Stimulated activated CD4-positive, alpha-beta T cell treated with anti-CD3 and anti-CD28 coated beads, Interleukin-15, amount 100 ng/mL, for 1 hour (primary cell): ENCODE measurements around the gene GPD1.

Source experiments
- DNase-seq, 2 donors: peaks; one replicate each; pipeline ENCODE4 v3.0.0-alpha.2; 2020; ENCODE audit warnings: low read depth in 1 of 2, low spot score in 1 of 2

GPD1 gene

GRCh38 chr12:50099302-50100008 is 4.4 kb upstream of the GPD1 start:
- DNase-seq = no peak

DNA sequence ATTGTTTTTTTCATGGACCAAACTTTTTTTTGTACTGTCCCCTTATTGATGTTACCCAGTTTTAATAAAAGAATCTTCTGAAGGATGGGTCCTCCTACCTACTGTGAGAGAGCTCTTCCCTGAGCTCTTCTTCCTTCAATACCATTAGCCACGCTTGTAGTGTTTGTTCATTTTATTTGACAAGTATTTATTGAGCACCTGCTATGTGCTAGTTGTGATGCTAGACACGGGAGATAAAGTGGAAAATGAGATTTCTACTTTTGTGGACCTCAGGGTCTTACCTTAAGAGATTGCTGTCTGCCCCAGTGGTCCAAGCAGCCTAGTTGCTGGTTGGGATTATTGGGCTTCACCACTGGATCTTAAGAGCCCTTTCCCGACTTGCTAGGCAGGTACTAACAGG is 3.2 kb upstream of the GPD1 start:
- DNase-seq = no peak

GRCh38 chr12:50101663-50102062 is 2.1 kb upstream of the GPD1 start:
- DNase-seq = no peak

DNA sequence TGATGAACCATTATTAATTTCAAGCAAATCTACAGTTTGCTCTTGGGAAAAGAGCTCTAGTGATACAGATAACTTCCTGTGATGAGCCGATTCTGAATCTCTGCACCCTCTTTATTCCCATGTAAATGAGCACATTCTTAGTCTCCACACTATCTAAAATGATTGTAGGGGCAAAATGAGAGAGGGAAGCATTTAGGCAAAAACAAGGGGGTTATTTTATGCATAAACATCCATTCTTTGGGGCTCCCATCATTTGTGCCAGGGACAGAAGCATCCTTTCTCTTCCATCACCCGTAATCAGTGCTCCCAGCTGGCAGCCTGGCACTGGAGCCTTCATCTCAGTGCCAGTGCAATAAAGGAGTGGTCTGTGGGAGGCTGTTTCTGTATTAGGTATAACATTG is 1.7 kb upstream of the GPD1 start:
- DNase-seq = no peak

- DNase-seq = no peak
Measured at GRCh38 chr12:50102646-50103309, 1.0 kb upstream of the GPD1 start.

DNA sequence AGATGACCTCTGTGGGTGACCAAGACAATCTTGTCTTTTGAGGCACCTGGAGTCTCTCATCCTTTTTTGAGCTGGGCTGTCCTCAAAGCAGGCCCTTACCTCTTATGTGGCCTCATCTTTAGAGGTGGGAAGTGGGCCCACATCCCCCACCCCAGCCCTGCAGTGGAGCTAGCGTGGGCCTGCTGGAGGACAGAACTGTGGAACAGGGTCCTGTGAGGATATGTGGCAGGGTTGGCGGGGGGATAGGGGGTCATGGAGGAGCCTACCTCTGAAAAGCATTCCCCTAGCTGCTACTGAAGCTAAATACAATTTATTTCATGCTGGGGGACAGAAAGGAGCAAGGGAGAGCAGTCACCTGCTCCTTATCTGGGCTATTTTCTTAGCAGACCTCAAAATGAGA is 457 bp upstream of the GPD1 start:
- no peak for DNase-seq

DNA sequence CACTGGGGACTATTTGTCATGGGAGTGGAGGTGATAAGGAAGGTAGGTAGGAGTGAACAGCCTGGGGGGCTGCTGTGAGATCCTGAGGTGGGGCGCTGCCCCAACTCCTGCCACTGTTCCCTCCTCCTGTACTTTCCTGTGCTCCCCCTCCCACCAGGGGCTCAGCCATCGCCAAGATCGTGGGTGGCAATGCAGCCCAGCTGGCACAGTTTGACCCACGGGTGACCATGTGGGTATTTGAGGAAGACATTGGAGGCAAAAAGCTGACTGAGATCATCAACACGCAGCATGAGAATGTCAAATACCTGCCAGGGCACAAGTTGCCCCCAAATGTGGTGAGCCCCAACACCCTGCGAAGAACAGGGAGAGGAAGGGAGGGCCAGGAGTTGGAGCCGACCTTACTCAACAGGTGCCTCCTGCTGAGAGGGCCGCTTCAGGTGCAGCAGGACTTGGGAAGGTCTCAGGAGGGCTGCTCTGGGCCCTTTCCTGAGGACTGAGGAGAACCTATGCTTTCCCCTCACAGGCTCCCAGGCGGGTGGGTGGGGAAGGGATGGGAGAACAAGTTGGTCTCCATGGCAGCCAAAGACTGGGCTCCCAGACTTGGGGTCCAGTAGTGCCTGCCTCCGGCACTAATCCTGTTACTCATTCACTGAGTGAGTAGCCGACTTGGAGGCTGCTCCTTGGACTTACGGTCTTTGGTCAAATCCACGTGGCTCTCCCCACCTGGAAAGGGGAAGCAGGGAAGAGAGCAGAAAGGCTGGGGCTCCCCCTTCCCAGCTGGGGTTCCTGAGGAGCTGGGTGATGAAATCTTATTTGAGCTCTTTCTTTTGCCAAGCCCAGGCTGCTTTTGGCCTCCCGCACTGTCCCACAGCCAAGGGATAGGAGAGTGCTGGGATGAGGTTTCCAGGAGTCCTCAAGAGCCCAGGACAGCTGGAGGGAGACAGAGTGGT is 884 bp downstream of the GPD1 start:
- DNase-seq = no peak

DNA sequence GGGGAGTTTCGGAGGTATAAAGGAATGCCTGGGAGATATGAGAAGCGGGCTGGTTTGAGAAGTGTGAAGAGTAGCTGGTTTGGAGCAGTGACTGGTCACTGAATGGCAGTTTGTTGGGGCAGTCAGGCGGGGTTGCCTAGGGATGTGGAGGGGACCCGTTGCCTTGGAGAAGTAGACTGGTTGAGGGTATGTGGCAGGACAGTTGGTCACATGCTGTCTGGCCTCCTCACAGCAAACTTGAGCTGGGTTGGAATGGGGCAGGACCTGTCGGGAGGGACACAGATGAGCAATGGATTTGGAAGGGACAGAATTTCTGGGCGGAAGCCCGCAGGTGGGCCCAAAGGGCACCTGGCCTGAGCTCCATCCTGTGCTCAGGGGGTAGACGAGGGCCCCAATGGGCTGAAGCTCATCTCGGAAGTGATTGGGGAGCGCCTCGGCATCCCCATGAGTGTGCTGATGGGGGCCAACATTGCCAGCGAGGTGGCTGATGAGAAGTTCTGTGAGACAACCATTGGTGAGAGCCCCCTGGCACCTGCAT is 2.2 kb downstream of the GPD1 start:
- DNase-seq = no peak

- DNase-seq = no peak
Measured at GRCh38 chr12:50106907-50107306, 3.1 kb downstream of the GPD1 start.

DNA sequence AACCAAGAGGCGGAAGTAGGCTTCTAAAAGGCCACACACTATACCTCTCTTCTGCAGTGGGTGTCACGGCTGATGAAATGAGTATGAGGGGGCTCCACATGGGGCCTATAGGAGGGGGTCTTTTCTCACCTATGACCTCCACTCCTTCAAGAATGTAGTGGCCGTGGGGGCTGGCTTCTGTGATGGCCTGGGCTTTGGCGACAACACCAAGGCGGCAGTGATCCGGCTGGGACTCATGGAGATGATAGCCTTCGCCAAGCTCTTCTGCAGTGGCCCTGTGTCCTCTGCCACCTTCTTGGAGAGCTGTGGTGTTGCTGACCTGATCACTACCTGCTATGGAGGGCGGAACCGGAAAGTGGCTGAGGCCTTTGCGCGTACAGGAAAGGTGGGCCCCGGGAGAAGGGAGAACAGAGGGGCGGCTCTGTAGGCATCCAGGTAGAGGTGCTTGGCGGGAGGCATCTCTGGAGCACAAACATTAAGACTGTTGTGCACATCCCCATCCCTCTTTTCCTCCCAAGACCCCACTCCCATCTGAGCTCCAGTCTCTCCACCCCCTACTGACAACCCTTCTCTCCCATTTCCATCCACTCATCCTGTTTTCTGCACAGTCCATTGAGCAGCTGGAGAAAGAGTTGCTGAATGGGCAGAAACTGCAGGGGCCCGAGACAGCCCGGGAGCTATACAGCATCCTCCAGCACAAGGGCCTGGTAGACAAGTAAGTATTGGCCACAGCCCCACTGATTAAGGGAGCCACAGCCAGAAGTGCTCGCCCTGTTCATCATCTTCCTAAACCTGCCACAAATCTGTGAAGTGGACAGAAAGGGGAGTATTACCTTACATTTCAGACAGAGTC is 3.8 kb downstream of the GPD1 start:
- no peak for DNase-seq

DNA sequence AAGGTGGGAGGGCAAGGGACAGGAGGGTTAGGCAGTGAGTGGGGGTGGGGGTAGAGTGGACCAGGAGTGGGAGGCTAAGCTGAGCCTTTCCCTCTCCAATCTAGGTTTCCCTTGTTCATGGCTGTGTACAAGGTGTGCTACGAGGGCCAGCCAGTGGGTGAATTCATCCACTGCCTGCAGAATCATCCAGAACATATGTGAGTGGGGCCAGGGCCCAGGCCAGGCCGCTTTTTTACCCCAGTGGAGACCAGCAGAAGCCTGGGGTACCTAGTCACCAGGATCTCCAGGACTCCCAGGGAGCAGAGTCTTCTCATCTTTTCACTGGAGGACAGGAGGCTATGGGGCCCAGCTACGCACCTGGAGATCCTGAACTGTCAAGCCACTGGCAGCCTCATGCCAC is 5.5 kb downstream of the GPD1 start:
- no peak for DNase-seq

DNA sequence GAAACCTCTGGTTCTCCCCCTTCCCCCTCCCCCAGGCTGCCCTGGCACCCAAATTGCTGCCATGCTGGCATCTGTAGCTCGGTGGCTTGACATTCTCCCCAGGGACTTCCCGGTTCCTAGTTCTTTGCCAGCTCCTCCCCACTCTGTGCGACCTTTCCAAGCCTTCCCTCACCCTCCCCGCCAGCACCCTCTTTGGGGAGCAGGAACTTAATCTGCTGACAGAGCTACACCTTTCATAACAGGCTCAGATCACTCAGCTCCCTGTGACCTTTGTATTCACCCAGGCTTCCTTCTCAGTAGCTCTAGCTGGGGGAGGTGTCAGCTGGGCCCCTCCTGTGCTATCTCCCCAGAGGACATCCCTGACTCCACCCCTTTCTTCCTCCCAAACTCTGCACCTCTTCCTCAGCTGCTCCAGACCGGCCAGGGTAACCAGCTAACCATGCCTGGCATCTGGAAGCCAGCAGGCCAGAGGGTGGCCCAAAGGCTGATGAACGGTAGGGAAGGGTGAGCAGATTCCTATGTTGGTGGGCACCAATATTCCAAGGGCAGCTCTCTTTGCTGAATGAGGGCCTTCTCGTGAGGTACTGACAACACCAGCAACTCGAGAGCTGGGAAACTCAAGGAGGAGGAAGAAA is 6.4 kb downstream of the GPD1 start:
- DNase-seq = no peak

DNA sequence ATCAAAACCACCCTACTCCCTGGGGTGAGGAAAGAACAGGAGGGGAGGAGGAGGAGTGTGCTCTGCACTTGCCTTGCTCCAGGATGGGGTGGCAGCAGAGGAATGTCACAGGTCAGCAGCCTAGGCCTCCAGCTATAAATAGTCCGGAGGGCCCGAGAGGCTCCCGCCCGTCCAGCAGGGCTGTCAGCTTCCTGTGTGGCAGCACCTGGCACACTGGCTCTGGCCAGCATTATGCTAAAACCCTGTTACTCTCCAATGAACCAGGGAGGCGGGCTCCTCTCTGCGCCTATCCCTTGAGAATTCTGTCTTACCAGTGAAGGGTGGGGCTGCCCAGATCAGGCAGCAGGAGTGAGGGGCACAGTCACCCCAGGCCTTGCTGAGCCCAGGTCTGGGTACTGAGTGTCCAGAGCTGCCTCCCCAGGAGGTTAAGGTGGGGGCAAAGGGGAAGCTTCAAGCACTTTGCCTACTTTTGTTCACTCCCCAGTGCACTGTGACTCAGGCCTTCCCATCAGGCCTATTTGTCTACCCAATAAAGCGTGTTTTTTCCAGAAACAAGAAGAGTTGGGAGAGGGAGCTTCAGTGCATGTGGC is 7.0 kb downstream of the GPD1 start:
- no peak for DNase-seq

GRCh38 chr12:50111395-50111692 is 7.5 kb downstream of the GPD1 start:
- no peak for DNase-seq

DNA sequence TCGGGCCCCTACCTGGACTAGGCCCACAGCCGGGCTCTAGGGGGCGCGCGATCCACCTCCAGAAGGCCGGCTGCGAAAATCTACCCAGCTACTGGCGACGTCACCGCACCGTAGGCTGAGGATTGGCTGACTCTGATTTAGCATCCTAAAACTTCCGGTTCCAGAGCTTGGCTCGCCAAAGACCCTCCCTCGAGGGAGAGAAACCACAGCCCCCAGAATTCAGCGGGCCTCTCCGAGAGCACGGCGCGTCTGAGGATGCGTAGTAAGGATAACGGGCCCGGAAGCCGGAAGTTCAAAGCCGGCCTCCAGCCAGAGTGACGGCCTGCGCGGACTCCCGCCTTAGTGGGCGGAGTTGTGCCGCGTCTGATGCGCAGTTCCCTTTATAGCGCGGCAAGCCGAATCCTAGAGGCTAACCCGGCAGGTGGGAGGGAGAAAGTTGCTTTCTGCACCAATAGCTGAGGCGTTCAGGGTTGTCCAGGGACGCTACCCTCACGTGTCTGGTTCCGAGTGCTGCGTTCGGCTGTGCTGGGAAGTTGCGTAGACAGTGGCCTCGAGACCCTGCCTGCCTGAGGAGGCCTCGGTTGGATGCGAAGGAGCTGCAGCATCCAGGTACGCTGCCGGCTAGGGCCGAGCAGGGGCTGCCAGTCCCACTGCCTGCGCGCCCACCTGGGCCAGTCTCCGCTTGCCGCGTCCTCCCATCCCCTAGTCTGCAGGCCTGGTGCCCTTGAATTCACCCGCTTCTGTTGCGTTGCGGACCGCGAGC is 8.1 kb downstream of the GPD1 start, which contains the start of gene COX14:
COX14 (plus strand) TSS at position 544 of the 763 bp plus-strand sequence. CDS start 7,808 bp downstream, outside the sequence.
- DNase-seq = peak; percentile 97 to 98

- DNase-seq = no peak
Measured at GRCh38 chr12:50112456-50113218, 8.8 kb downstream of the GPD1 start.

- DNase-seq = no peak
Measured at GRCh38 chr12:50117057-50117622, 13.3 kb downstream of the GPD1 start.

DNA sequence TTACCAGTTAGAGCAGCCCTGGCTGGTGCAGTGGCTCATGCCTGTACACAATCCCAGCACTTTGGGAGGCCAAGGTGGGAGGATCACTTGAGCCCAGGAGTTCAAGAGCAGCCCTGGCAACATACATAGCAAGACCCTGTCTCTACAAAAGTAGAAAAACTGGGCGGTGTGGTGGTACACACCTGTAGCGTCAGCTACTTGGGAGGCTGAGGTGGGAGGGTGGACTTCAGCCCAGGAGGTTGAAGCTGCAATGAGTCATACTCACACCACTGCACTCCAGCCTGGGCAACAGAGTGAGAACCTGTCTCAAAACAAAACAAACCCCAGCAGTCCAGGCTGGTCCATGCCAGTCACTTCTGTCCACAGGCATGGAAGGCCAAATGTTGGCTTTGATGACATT is 15.6 kb downstream of the GPD1 start:
- DNase-seq = no peak
